NCI-H1436 treated with DMSO at 0.1 percent for 48 hours (cell line): ENCODE measurements around the gene MEGF11.

Experiments
- DNase-seq: peaks from one replicate; lab custom pipeline; 2025; lab: John Stamatoyannopoulos, UW

Gene MEGF11

GRCh38 chr15:66065325-66065724, 188.2 kb downstream of the MEGF11 start:
- DNase-seq: no peak

GRCh38 chr15:66063147-66063546, 190.4 kb downstream of the MEGF11 start:
- no peak for DNase-seq

GRCh38 chr15:66057089-66057488, 196.5 kb downstream of the MEGF11 start:
- no peak for DNase-seq

GRCh38 chr15:66053991-66054390, 199.6 kb downstream of the MEGF11 start:
- no peak for DNase-seq

- no peak for DNase-seq
These were observed 201.7 kb downstream of the MEGF11 start for GRCh38 chr15:66051833-66052232.

DNA sequence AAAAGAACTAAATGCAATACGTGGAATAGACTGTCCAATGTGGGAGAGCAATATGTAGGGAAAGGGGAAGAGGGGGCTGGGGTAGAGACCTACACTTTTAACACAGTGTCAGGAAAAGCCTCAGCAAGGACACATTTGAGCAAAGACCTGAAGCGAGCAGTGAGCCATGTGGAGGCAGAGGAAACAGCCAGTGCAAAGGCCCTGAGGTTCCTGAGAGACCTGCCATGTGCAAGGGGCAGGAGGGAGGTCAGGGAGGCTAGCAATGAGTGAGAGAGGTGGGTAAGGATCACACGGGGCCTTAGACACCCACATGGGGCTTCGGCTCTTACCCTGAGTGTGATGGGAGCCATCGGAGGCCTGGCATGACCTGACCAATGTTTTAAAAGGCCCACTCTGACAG, 203.3 kb downstream of the MEGF11 start:
- no peak for DNase-seq

GRCh38 chr15:66049353-66049752, 204.2 kb downstream of the MEGF11 start:
- DNase-seq: no peak

DNA sequence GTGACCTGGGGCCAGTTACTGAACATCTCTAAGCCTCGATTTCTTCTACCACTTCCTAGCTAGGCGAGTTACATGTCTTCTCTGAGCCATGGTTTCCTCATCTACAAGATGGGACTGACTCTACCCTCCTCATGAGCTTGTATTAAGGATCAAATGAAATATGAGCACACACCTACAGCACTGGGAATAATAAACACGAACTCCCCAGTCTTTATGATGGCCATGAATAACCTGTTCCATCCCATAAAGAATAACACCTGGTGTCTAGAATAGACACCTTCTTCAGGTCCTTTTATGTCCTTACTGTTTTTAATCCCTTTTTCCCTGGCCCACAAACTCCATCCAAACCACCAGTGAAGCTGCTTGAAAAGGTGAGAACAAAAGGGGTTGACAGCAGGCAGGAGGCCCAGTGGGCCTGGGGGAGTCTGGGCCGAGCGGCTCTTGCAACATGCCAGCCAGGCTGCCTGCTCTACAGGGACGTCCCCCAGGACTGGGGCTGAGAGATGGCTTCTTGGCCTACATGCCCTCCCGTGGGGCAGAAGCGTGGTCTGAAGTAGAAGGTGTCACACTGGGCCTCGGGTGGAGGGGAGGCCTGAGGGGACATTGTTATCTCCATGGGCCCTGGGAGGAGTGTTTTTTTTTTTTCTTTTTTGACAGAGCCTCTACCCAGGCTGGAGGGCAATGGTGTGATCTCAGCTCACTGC, 206.1 kb downstream of the MEGF11 start:
- DNase-seq: no peak

DNA sequence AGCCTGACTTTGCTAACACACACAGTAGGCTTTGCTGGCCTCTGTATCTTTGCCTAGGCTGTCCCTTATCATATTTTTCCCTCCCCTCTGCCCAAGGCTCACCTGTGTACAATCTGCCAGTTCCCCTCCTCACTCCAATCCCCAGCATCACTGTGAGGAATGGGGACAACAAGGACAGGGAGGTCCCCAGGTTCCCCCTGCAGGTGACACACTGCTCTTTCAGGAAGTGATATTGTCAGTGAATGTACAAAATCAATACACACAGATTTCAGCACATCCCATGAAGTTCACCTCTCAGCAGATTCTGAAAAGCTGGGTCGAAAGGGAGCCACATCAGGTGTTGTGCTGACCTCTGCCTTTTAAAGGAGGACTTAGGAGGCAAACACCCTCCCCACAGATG, 206.8 kb downstream of the MEGF11 start:
- DNase-seq: no peak

DNA sequence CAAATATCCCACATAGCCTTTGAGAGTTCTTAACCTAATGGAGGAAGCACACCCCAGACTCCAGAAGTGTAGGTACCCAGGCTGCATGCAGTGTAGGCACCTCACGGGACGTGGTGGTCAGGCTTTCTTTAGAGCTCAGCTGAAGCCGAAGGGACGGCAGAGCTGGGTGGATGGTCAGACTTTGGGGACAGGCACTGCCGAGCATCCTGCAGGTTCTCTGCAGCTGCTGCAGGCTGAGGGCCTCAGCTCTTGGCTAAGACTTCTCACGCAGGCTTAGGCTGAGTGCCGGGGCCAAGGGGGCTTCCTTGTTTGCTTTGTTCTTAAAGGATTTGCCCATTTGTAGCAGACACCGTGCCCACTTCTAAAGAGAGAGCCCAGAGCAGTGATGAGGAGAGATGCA, 207.2 kb downstream of the MEGF11 start:
- no peak for DNase-seq

DNA sequence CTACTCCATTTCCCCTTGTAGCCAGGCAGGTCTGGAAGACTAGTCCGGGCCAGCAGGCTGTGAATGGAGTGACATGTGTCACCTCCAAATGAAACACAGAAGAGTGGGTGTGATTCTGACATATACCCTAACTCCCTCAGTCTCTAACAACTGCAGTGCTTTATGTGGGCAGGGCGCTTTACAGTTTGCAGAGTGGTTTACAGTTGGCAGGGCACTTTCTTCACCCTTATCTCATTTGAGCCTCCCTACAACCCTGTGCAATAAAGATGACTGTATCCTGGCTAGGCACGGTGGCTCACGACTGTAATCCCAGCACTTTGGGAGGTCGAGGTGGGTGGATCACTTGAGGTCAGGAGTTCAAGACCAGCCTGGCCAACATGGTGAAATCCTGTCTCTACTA, 208.0 kb downstream of the MEGF11 start:
- no peak for DNase-seq

DNA sequence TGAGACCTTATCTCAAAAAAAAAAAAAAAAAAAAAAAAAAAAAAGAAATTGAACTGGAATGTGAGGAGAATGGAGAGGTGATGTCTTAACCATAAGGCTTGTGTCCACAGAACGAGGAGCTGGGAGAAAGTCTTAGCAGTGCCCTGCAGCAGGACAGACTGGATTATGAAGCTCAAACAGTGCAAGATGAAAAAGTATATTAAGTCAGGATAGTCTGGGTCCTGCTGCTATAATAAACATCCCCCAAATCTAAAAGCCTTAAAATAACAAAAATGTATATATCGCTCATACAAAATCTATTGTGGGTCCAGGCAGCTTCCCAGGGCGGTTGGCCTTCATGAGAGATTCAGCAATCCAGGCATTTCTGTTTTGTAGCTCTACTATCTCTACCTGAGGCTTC, 208.7 kb downstream of the MEGF11 start:
- no peak for DNase-seq

- DNase-seq: no peak
These were observed 210.3 kb downstream of the MEGF11 start for GRCh38 chr15:66043264-66043663.

GRCh38 chr15:66042624-66043023, 210.9 kb downstream of the MEGF11 start:
- no peak for DNase-seq

DNA sequence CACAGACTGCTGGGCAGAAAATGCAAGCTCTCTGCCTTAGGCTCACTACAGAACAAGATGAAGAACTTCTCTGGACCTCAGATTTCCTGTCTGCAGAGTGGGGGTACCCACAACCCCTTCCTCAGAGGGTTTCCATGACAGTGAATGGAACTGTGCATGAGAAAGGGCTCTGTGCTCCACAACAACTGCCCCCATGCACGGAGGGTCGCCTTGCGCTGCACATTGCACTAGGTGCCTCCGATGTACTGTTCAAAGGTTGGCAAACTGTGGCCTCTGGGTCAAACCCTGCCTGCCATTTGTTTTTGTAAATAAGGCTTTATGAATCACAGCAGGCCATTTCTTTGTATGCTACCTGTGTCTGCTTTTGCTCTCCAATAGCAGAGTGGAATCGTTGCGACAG, 212.3 kb downstream of the MEGF11 start:
- DNase-seq: no peak

DNA sequence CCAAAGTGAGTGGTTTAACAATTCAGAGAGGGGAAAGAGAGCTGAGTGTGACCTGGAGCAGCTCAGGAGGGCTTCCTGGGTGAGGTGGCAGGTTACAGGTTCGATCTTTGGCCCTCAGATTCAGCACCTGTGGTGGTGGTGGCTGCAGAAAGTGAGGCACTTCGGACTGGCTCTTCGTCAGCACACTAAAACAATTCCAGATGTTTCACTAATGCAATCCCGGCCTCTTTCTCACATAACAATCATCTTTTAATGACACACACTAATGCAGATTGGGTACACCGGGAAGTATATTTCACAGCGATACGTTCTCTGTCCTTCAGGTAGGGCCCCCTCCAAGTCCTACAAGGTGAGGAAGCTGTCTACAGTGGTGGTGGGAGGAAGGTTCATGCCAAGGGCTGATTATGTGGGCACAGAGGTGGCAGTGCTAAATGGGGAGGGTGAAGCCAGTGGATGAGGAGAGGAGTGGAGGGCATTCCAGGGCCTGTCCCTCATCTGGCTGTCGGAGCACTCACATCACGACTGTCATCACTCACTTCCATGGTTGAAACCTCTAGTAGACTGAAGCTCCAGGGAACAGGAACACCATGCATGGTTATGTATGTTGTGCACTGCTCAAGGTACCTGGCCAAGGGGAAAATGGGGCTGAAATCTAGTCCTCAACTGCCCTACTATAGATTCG, 213.2 kb downstream of the MEGF11 start:
- no peak for DNase-seq

DNA sequence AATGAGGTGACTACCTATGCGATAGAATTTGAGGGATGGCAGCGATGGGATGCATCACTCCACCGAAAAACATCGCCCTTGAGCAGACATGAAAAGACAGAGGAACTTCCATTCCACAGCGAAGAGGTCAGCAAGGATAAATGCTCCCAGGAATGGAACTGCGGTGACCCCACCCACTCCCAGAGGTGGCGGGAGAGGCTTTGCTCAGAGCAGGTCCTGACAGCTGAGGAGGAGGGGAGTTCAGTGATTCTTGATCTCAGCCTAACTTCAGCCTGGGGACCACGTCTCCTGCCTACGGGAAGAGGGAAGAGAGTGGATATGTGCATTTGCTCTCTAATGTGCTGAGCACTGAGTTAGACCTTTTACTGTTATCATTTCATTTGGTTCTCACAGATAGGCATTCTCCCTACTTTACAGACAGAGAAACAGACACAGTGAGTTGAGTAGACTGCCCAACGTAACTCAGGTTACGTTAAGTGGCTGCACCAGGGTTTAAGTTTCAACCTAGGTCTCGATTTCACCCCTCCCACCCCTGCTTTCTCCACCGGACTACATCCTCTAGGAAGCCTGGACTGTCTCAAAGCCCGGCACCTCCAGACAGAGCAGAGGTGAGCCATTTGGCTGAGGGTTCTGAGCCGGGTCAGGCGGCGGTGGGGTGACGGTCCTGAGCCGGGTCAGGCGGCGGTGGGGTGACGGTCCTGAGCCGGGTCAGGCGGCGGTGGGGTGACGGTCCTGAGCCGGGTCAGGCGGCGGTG, 214.3 kb downstream of the MEGF11 start:
- DNase-seq: no peak

- no peak for DNase-seq
These were observed 215.0 kb downstream of the MEGF11 start for GRCh38 chr15:66038387-66039116.

- DNase-seq: no peak
These were observed 216.7 kb downstream of the MEGF11 start for GRCh38 chr15:66036859-66037258.

- DNase-seq: no peak
These were observed 217.6 kb downstream of the MEGF11 start for GRCh38 chr15:66035901-66036300.

- no peak for DNase-seq
These were observed 220.4 kb downstream of the MEGF11 start for GRCh38 chr15:66033143-66033542.

DNA sequence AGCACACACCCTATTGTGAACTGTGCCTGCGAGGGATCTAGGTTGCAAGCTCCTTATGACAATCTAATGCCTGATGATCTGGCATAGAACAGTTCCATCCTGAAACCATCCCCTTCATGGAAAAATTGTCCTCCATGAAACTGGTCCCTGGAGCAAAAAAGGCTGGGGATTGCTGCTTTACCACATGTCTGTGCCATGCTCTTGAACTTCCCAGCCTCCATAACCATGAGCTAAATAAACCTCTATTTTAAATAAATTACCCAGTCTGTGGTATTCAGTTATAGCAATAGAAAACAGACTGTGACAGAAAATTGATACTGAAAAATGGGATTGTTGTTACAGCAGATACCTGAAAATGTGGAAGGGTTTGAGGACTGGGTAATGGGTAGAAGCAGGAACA, 221.5 kb downstream of the MEGF11 start:
- DNase-seq: no peak
